H1 (cell line): ENCODE results near the gene IL1RAPL1. TPM values are rescaled to one million over a fixed set of nuclear protein-coding genes. Genes with fewer than 3 reads are reported as not detected.

Experiments
- CTCF ChIA-PET: fragments of 300-600 bp; sonication (Branson Sonifier 250); formaldehyde crosslinking; loops from one replicate; lab custom pipeline; 2021; ENCODE audit not compliant: partially characterized antibody; lab: Charles Lee
- POLR2A ChIA-PET: fragments of 300-600 bp; sonication (Branson Sonifier 250); formaldehyde crosslinking; loops from one replicate; lab custom pipeline; 2021; ENCODE audit warnings: inconsistent platforms; ENCODE audit not compliant: partially characterized antibody; lab: Charles Lee
- DNase-seq, 2 experiments: peaks; one replicate each; pipeline versions ENCODE4 v3.0.0 to v3.0.0-alpha.2; 2010 to 2022; ENCODE audit warnings: low spot score in 2 of 2, low read depth in 1 of 2, mixed read lengths in 1 of 2
- FAIRE-seq: peaks from 2 replicates; lab custom pipeline; 2011; peaks lifted over from hg19 to GRCh38; lab: Jason Lieb, UNC
- H2AFZ ChIP-seq: 2 replicates; pipeline ENCODE4 v1.8.1; 2012; ENCODE audit warnings: low read length, inconsistent platforms
- H2AK5ac ChIP-seq: 2 replicates; pipeline ENCODE4 v1.6.1; 2013; ENCODE audit warnings: low read depth, low read length
- H2BK120ac ChIP-seq: replicated peaks from 2 replicates; pipeline ENCODE3; 2013; ENCODE audit warnings: low read depth, low read length, inconsistent platforms
- H2BK12ac ChIP-seq: 2 replicates; pipeline ENCODE4 v1.6.1; 2013; ENCODE audit warnings: low read depth, low read length
- H2BK15ac ChIP-seq: 2 replicates; pipeline ENCODE4 v1.6.1; 2013; ENCODE audit warnings: low read length
- H2BK20ac ChIP-seq: 2 replicates; pipeline ENCODE4 v1.6.1; 2013; ENCODE audit warnings: low read length
- H2BK5ac ChIP-seq: 2 replicates; pipeline ENCODE4 v1.6.1; 2013; ENCODE audit warnings: low read depth, low read length
- H3K14ac ChIP-seq: 2 replicates; pipeline ENCODE4 v1.6.1; 2013; ENCODE audit warnings: inconsistent platforms; ENCODE audit not compliant: insufficient read length
- H3K18ac ChIP-seq: 2 replicates; pipeline ENCODE4 v1.6.1; 2013; ENCODE audit warnings: low read length; ENCODE audit errors: extremely low read depth
- H3K23ac ChIP-seq: 2 replicates; pipeline ENCODE4 v1.6.1; 2013; ENCODE audit warnings: inconsistent platforms; ENCODE audit not compliant: insufficient read length
- H3K23me2 ChIP-seq: 2 replicates; pipeline ENCODE4 v1.6.1; 2013; ENCODE audit warnings: low read depth, low read length
- H3K27ac ChIP-seq: 2 replicates; pipeline ENCODE4 v1.6.1; 2011; ENCODE audit warnings: low read depth, low read length, inconsistent platforms
- H3K27me3 ChIP-seq, 4 experiments: replicated peaks in 1 of 4; 1 replicate in 1 of 4; 2 replicates in 3 of 4; pipeline versions ENCODE4 v1.6.1 to v1.8.1; 2011 to 2013; ENCODE audit warnings: low read length in 3 of 4, mild to moderate bottlenecking in 3 of 4, inconsistent platforms in 2 of 4, mixed read lengths in 2 of 4, moderate library complexity in 1 of 4; ENCODE audit not compliant: control insufficient read depth in 3 of 4, insufficient read depth in 3 of 4; ENCODE audit errors: extremely low read depth in 1 of 4
- H3K36me3 ChIP-seq, 4 experiments: 2 replicates each; pipeline versions ENCODE4 v1.6.1 to v1.8.1; 2011 to 2013; ENCODE audit warnings: mild to moderate bottlenecking in 4 of 4, low read length in 3 of 4, moderate library complexity in 2 of 4, control low read depth in 1 of 4, inconsistent platforms in 1 of 4; ENCODE audit not compliant: insufficient read depth in 4 of 4, control insufficient read depth in 2 of 4
- H3K4ac ChIP-seq: replicated peaks from 2 replicates; pipeline ENCODE3; 2013; ENCODE audit warnings: low read length, low read depth, mixed read lengths, inconsistent platforms; ENCODE audit not compliant: insufficient read length
- H3K4me1 ChIP-seq, 4 experiments: replicated peaks in 1 of 4; 1 replicate in 1 of 4; 2 replicates in 3 of 4; pipeline versions ENCODE4 v1.6.1 to v1.8.1; 2011 to 2013; ENCODE audit warnings: low read length in 3 of 4, inconsistent platforms in 2 of 4, mixed read lengths in 1 of 4; ENCODE audit not compliant: insufficient read depth in 4 of 4, control insufficient read depth in 3 of 4
- H3K4me2 ChIP-seq, 2 experiments: 2 replicates each; pipeline versions ENCODE4 v1.6.1 to v1.8.1; 2011 to 2013; ENCODE audit warnings: low read depth in 2 of 2, low read length in 2 of 2, control low read depth in 1 of 2, inconsistent platforms in 1 of 2, mild to moderate bottlenecking in 1 of 2; ENCODE audit not compliant: insufficient read depth in 1 of 2
- H3K4me3 ChIP-seq, 4 experiments: fragments of 200-600, 300-600 bp in 1 of 4; sonication (generic), shearing (Covaris generic), sonication (Bioruptor Twin) in 1 of 4; 2 replicates each; pipeline versions ENCODE4 v1.5.1 to v1.8.1; 2011 to 2016; ENCODE audit warnings: low read length in 4 of 4, low read depth in 3 of 4, control low read depth in 2 of 4, inconsistent platforms in 2 of 4, mild to moderate bottlenecking in 2 of 4, mixed read lengths in 1 of 4, moderate library complexity in 1 of 4; ENCODE audit not compliant: insufficient read depth in 2 of 4; ENCODE audit errors: extremely low read depth in 1 of 4
- H3K56ac ChIP-seq: replicated peaks from 2 replicates; pipeline ENCODE3; 2013; ENCODE audit warnings: low read depth, mild to moderate bottlenecking, mixed read lengths, low read length, inconsistent platforms; ENCODE audit not compliant: insufficient read length
- H3K79me1 ChIP-seq: 2 replicates; pipeline ENCODE4 v1.6.1; 2013; ENCODE audit warnings: low read depth, low read length, control low read depth
- H3K79me2 ChIP-seq, 2 experiments: 2 replicates each; pipeline versions ENCODE4 v1.6.1 to v1.8.1; 2012 to 2013; ENCODE audit warnings: low read length in 2 of 2, mild to moderate bottlenecking in 2 of 2, inconsistent platforms in 1 of 2; ENCODE audit not compliant: insufficient read depth in 2 of 2, control insufficient read depth in 1 of 2
- H3K9ac ChIP-seq, 4 experiments: replicated peaks in 1 of 4; 1 replicate in 1 of 4; 2 replicates in 3 of 4; pipeline versions ENCODE4 v1.6.1 to v1.8.1; 2011 to 2013; ENCODE audit warnings: low read depth in 3 of 4, low read length in 3 of 4, control low read depth in 2 of 4, mild to moderate bottlenecking in 2 of 4, moderate library complexity in 2 of 4, inconsistent platforms in 1 of 4; ENCODE audit errors: extremely low read depth in 1 of 4
- H3K9me3 ChIP-seq, 2 experiments: 2 replicates each; pipeline versions ENCODE4 v1.6.1 to v1.8.1; 2012 to 2013; ENCODE audit warnings: mild to moderate bottlenecking in 2 of 2, moderate library complexity in 2 of 2, control low read depth in 1 of 2, inconsistent platforms in 1 of 2, low read depth in 1 of 2, low read length in 1 of 2, mixed read lengths in 1 of 2; ENCODE audit not compliant: insufficient read depth in 2 of 2
- H4K20me1 ChIP-seq, 2 experiments: replicated peaks in 1 of 2; 2 replicates each; pipeline versions ENCODE3 to v1.8.1; 2011 to 2013; ENCODE audit warnings: inconsistent platforms in 2 of 2, low read length in 2 of 2, mild to moderate bottlenecking in 1 of 2; ENCODE audit not compliant: insufficient read depth in 2 of 2, control insufficient read depth in 1 of 2
- H4K5ac ChIP-seq: 2 replicates; pipeline ENCODE4 v1.6.1; 2013; ENCODE audit warnings: low read length, low read depth, mixed read lengths, inconsistent platforms; ENCODE audit not compliant: insufficient read length
- H4K8ac ChIP-seq: 2 replicates; pipeline ENCODE4 v1.8.0; 2013; ENCODE audit warnings: mild to moderate bottlenecking, moderate library complexity, low read length, inconsistent platforms; ENCODE audit not compliant: insufficient read depth; ENCODE audit errors: extremely low read depth
- H4K91ac ChIP-seq: replicated peaks from 2 replicates; pipeline ENCODE3; 2013; ENCODE audit warnings: low read length, mixed read lengths, inconsistent platforms; ENCODE audit not compliant: insufficient read length
- CTBP2 ChIP-seq: IDR thresholded peaks from 2 replicates; pipeline ENCODE4 v1.7.0; 2011; ENCODE audit warnings: borderline replicate concordance, mild to moderate bottlenecking, moderate library complexity, mixed read lengths, low read length; ENCODE audit not compliant: insufficient read depth, insufficient read length
- POLR2AphosphoS5 ChIP-seq: IDR thresholded peaks from 2 replicates; pipeline ENCODE4 v1.6.1; 2011; ENCODE audit warnings: low read depth, low read length
- POU5F1 ChIP-seq: IDR thresholded peaks from 2 replicates; pipeline ENCODE4 v1.6.1; 2011; ENCODE audit warnings: low read depth, mild to moderate bottlenecking, low read length, moderate library complexity
- RAD21 ChIP-seq, 2 experiments: IDR thresholded peaks in 1 of 2; conservative IDR thresholded peaks in 1 of 2; 2 replicates each; pipeline ENCODE4 v1.6.1; 2011; ENCODE audit warnings: low read depth in 2 of 2, low read length in 2 of 2, improper control_type of control experiment in 1 of 2, inconsistent platforms in 1 of 2, mild to moderate bottlenecking in 1 of 2, moderate library complexity in 1 of 2
- RNF2 ChIP-seq: fragments of 200-900, 300-1000 bp; sonication (generic); IDR thresholded peaks from 2 replicates; pipeline ENCODE4 v1.7.1; 2016; ENCODE audit warnings: borderline replicate concordance, low read depth, mild to moderate bottlenecking, antibody characterized with exemption, low read length; ENCODE audit not compliant: poor library complexity, severe bottlenecking; ENCODE audit errors: missing control alignments
- SP2 ChIP-seq: IDR thresholded peaks from 2 replicates; pipeline ENCODE4 v1.6.1; 2012; ENCODE audit warnings: mild to moderate bottlenecking, low read length, inconsistent platforms
- TCF12 ChIP-seq: IDR thresholded peaks from 2 replicates; pipeline ENCODE4 v1.6.1; 2011; ENCODE audit warnings: low read depth, mild to moderate bottlenecking, low read length
- TEAD4 ChIP-seq: IDR thresholded peaks from 2 replicates; pipeline ENCODE4 v1.6.1; 2012; ENCODE audit warnings: low read depth, low read length, inconsistent platforms, mixed read lengths
- YY1 ChIP-seq: IDR thresholded peaks from 2 replicates; pipeline ENCODE4 v1.6.1; 2011; ENCODE audit warnings: low read depth, mild to moderate bottlenecking, low read length
- WGBS, 2 experiments: shearing (Covaris generic) in 1 of 2; methylation state at CpG; one replicate each; pipeline versions ENCODE4 v1.1.6 to v1.1.7; 2013 to 2015; ENCODE audit warnings: low lambda C conversion rate in 2 of 2, mixed read lengths in 2 of 2, inconsistent platforms in 1 of 2, low coverage in 1 of 2, missing lambda C conversion rate in 1 of 2; ENCODE audit not compliant: insufficient replicate concordance in 2 of 2, insufficient coverage in 1 of 2, insufficient read length in 1 of 2; ENCODE audit errors: extremely low coverage in 1 of 2, missing lambda C conversion rate in 1 of 2; 5-methylcytosine and 5-hydroxymethylcytosine counted together
- polyA plus RNA-seq, 7 experiments: library from polyadenylated mRNA; depleted of rRNA in 3 of 7; stranded (reverse) in 5 of 7; unstranded in 2 of 7; fragments of >200 nt in 5 of 7; fragments of 200-250 nt in 2 of 7; gene quantifications; 1 replicate in 5 of 7; 2 replicates in 1 of 7; 4 replicates in 1 of 7; pipeline versions ENCODE4 v1.2.1 to v1.2.3, GENCODE V29; 2011 to 2013; ENCODE audit warnings: missing spikeins in 2 of 7, mixed read lengths in 2 of 7
- total RNA-seq: library from RNA; stranded (reverse); fragmentation: NEBNext Ultra II Directional; extraction: Animal tissue kit (Norgen Biotek cat#: 25700); gene quantifications from 2 replicates; pipeline ENCODE4 v1.2.1, GENCODE V29; 2021
- TF ChIP-seq, protein P1 (sequence below), 3 experiments: IDR thresholded peaks; 1 replicate in 2 of 3; 2 replicates in 1 of 3; pipeline versions ENCODE4 v1.5.1 to v1.6.1; 2011; ENCODE audit warnings: low read length in 3 of 3, mild to moderate bottlenecking in 3 of 3, inconsistent platforms in 2 of 3, low read depth in 1 of 3, moderate library complexity in 1 of 3; ENCODE audit not compliant: insufficient read depth in 1 of 3; ENCODE audit errors: control extremely low read depth in 1 of 3

Gene IL1RAPL1
- total and polyA plus RNA-seq, 2 of the 8 experiments (the other 6 are each of a cell fraction or from before 2014, with no cell fraction given): 0.11 to 0.35 TPM

DNA sequence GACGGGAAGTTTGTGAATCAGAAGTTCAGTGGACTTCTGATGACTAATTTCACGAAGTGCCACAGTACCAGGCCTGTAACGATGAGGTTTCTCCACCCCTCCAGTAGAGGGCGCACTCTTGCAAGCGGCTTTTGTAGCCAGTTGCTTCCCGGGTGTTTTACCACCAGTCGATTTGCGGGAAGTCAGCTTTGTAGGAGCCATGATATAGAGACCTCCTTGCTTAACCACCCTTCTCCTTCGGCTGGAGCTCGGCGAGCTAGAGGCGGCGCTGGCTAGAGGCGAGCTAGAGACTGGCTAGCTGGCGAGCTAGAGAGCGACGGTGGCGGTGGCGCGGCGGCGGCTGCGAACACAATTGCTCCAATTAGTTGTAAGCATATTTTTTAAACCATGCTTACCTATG is 72.0 kb downstream of the IL1RAPL1 start:
- Histone ChIP-seq H3K56ac (no peak overlapping the region), H4K5ac (no peak overlapping the region), H4K20me1 (no peaks in the 10 kb centered on the region), H2BK12ac (no peak overlapping the region), H2BK120ac (no peak overlapping the region), H2BK15ac (no peak overlapping the region), H3K9ac (no peak overlapping the region), H3K23me2 (no peaks in the 10 kb centered on the region), H3K79me2 (no peaks in the 10 kb centered on the region), H2AFZ (no peak overlapping the region), H3K18ac (no peak overlapping the region), H3K79me1 (no peaks in the 10 kb centered on the region), H2BK5ac (no peak overlapping the region), H4K8ac (no peak overlapping the region), H3K27ac (no peak overlapping the region), H3K14ac (no peak overlapping the region), H3K27me3 (no peaks in the 10 kb centered on the region; a peak in 1 of 7 replicates), H3K4me1 (no peaks in the 10 kb centered on the region), H3K23ac (no peak overlapping the region), H3K36me3 (no peaks in the 10 kb centered on the region), H3K4me2 (no peak overlapping the region), H2BK20ac (no peak overlapping the region), H2AK5ac (no peak overlapping the region), H3K9me3 (no peaks in the 10 kb centered on the region), H3K4ac (no peak overlapping the region), H4K91ac (no peak overlapping the region), H3K4me3 (no peak overlapping the region)
- FAIRE-seq (peak; percentile 95), DNase-seq (peak; percentile 29 to 58)
- CTCF ChIA-PET: interaction anchor here (0.6 to 1.0 kb wide), 6 partner anchors 10 to 439 kb away, joined by 3 to 8 read pairs (median 3); no protein-coding TSS in a partner anchor
- POLR2A ChIA-PET: no interaction called here
- 71% methylated on average over 12 of the region's 23 CpGs; no CpG with 5 or more reads in 1 of the 2 experiments for WGBS, 2 experiments
- TF ChIP-seq TEAD4 (no peak), POU5F1 (no peak), YY1 (no peak), POLR2AphosphoS5 (peak; percentile 50; the same call in 1 of the 2 replicates), RAD21 (IDR thresholded peaks at IDR 0.05 in 1 of 2, conservative IDR thresholded peaks at IDR 0.05 in 1 of 2; ENCODE audit: low read depth in 2 of 2, low read length in 2 of 2) (peak; percentile 51 to 52), CTBP2 (no peak), TCF12 (0 out of 2 replicates have a peak, but pooled peaks have one; percentile 39), SP2 (no peak), RNF2 (no peak)
- TF ChIP-seq, protein P1, sequence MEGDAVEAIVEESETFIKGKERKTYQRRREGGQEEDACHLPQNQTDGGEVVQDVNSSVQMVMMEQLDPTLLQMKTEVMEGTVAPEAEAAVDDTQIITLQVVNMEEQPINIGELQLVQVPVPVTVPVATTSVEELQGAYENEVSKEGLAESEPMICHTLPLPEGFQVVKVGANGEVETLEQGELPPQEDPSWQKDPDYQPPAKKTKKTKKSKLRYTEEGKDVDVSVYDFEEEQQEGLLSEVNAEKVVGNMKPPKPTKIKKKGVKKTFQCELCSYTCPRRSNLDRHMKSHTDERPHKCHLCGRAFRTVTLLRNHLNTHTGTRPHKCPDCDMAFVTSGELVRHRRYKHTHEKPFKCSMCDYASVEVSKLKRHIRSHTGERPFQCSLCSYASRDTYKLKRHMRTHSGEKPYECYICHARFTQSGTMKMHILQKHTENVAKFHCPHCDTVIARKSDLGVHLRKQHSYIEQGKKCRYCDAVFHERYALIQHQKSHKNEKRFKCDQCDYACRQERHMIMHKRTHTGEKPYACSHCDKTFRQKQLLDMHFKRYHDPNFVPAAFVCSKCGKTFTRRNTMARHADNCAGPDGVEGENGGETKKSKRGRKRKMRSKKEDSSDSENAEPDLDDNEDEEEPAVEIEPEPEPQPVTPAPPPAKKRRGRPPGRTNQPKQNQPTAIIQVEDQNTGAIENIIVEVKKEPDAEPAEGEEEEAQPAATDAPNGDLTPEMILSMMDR (IDR thresholded peaks at IDR 0.05; ENCODE audit: control extremely low read depth in 1 of 3, insufficient read depth in 1 of 3, low read depth in 1 of 3, low read length in 3 of 3): peak; percentile 39 to 60 (median 53)
